Measurements from ENCODE around the gene HIP1. TPM values are rescaled to one million over a fixed set of nuclear protein-coding genes. Genes with fewer than 3 reads are reported as not detected.
"Not testable (repeated sequence)": the region's sequence is repeated elsewhere in the genome, so short reads cannot be mapped to it uniquely, and the experiment has no call there.

Gene HIP1
- total and polyA plus RNA-seq, 4 donors = 10.6 to 87.9 (median 43.3) TPM

DNA sequence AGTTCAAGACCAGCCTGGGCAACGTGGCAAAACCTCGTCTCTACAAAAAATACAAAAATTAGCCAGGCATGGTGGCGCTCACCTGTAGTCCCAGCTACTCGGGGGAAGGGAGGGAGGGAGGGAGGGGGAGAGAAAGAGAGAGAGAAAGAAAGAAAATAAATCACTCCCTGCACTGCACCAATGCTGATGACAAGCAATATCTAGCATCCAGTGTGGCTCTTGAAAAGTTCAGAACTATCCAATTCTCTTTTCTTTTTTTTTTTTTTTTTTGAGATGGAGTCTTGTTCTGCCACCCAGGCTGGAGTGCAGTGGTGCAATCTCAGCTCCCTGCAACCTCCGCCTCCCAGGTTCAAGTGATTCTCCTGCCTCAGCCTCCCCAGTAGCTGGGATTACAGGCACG, 45.1 kb downstream of the HIP1 start:
- WGBS, 2 donors = 84 to 95% methylated on average over 6 of the region's 6 CpGs
- not testable (repeated sequence) for H3K36me3 ChIP-seq (ENCODE audit: control insufficient read depth in 1 of 2, insufficient read depth in 2 of 2, low read length in 1 of 2); ATAC-seq (ENCODE audit: low FRiP score); H3K4me3 ChIP-seq (ENCODE audit: low read length in 2 of 2); H3K27ac ChIP-seq (ENCODE audit: low read depth in 1 of 2, low read length in 2 of 2); DNase-seq; H3K27me3 ChIP-seq (ENCODE audit: control insufficient read depth in 1 of 2, insufficient read depth in 2 of 2, low read length in 1 of 2); H3K9me3 ChIP-seq (ENCODE audit: control insufficient read depth, low read length); H3K4me1 ChIP-seq (ENCODE audit: control insufficient read depth in 1 of 2, insufficient read depth in 2 of 2, low read length in 2 of 2)
- intact Hi-C loops (cut with DNase I) = loop anchor here (5.0 kb wide), 1 partner anchor 36 kb away; no protein-coding TSS in a partner anchor

DNA sequence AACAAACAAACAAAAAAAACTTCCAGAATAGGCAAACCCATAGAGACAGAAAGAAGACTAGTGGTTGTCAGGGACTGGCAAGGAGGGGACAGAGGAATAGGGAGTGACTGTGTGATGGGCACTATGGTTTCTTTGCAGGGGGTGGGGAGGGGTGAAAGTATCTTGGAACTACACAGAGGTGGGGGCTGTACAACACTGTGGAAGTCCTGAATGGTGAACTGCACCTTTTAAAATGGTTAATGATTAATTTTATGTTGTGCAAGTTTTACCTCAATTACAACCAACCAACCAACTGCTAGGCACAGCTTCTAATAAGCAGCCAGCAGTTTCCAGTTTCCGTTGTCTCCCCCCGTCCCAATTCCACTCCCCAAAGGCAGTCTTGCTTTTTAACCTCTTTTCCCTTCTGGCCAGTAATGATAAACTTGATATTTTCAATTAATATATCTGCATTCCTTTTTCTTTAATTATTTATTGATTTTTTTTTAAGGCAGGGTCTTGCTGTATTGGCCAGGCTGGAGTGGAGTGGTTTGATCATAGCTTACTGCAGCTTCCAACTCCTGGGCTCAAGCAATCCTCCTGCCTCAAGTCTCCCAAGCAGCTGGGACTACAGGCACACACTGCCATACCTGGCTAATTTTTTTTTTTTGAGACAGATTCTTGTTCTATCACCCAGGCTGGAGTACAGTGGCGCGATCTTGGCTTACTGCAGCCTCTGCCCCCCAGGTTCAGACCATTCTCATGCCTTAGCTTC, 46.8 kb downstream of the HIP1 start:
- H3K27me3 ChIP-seq (ENCODE audit: control insufficient read depth in 1 of 2, insufficient read depth in 2 of 2, low read length in 1 of 2) = no peaks in the 10 kb centered on the region
- ATAC-seq (ENCODE audit: low FRiP score) (no peak), DNase-seq (no peak)
- H3K36me3 ChIP-seq (ENCODE audit: control insufficient read depth in 1 of 2, insufficient read depth in 2 of 2, low read length in 1 of 2) = no peaks in the 10 kb centered on the region
- intact Hi-C loops (cut with DNase I) = loop anchor here (5.0 kb wide), 1 partner anchor 35 kb away; no protein-coding TSS in a partner anchor
- H3K4me3 ChIP-seq (ENCODE audit: low read length in 2 of 2) = no peak overlapping the region
- 59 to 69% methylated on average over 4 of the region's 4 CpGs for WGBS, 2 donors
- no peaks in the 10 kb centered on the region for H3K9me3 ChIP-seq (ENCODE audit: control insufficient read depth, low read length)
- no peak overlapping the region for H3K27ac ChIP-seq (ENCODE audit: low read depth in 1 of 2, low read length in 2 of 2)
- H3K4me1 ChIP-seq (ENCODE audit: control insufficient read depth in 1 of 2, insufficient read depth in 2 of 2, low read length in 2 of 2) = peaks cover 2 to 3% of the 10 kb centered on the region in 2 donors

DNA sequence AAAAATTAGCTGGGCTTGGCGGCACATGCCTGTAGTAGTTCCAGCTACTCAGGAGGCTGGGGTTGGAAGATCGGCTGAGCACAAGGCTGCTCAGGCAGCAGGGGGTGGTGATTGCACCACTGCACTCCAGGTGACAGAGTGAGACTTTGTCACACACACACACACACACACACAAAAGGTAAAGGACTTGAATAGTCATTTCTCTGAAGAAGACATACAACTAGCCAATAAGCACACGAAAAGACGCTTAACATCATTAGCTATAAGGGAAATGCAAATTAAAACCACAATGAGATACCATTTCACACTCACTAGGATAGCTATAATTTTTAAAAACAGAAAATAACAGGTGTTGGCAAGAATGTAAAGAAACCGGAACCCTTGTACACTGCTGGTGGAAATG, 48.6 kb downstream of the HIP1 start:
- ATAC-seq (ENCODE audit: low FRiP score) = no peak

GRCh38 chr7:75689246-75690099, 49.3 kb downstream of the HIP1 start:
- Histone ChIP-seq H3K9me3 (ENCODE audit: control insufficient read depth, low read length) (no peaks in the 10 kb centered on the region), H3K27ac (ENCODE audit: low read depth in 1 of 2, low read length in 2 of 2) (no peak overlapping the region), H3K27me3 (ENCODE audit: control insufficient read depth in 1 of 2, insufficient read depth in 2 of 2, low read length in 1 of 2) (no peaks in the 10 kb centered on the region), H3K4me3 (ENCODE audit: low read length in 2 of 2) (no peak overlapping the region), H3K4me1 (ENCODE audit: control insufficient read depth in 1 of 2, insufficient read depth in 2 of 2, low read length in 2 of 2) (peaks cover 0 to under 1% of the 10 kb centered on the region in 2 donors), H3K36me3 (ENCODE audit: control insufficient read depth in 1 of 2, insufficient read depth in 2 of 2, low read length in 1 of 2) (no peaks in the 10 kb centered on the region)
- DNase-seq (no peak), ATAC-seq (ENCODE audit: low FRiP score) (no peak)
- intact Hi-C loops (cut with DNase I) = loop anchor here (5.0 kb wide), 1 partner anchor 32 kb away; no protein-coding TSS in a partner anchor
- 96 to 97% methylated on average over 20 of the region's 20 CpGs for WGBS, 2 donors

More for the DNA sequence above, 48.6 kb downstream of the HIP1 start:
- Histone ChIP-seq H3K4me1 (ENCODE audit: control insufficient read depth in 1 of 2, insufficient read depth in 2 of 2, low read length in 2 of 2) (peaks cover under 1 to 2% of the 10 kb centered on the region in 2 donors), H3K36me3 (ENCODE audit: control insufficient read depth in 1 of 2, insufficient read depth in 2 of 2, low read length in 1 of 2) (no peaks in the 10 kb centered on the region), H3K9me3 (ENCODE audit: control insufficient read depth, low read length) (no peaks in the 10 kb centered on the region), H3K4me3 (ENCODE audit: low read length in 2 of 2) (no peak overlapping the region), H3K27me3 (ENCODE audit: control insufficient read depth in 1 of 2, insufficient read depth in 2 of 2, low read length in 1 of 2) (no peaks in the 10 kb centered on the region), H3K27ac (ENCODE audit: low read depth in 1 of 2, low read length in 2 of 2) (no peak overlapping the region)
- WGBS, 2 donors = 96 to 98% methylated on average over 5 of the region's 5 CpGs
- intact Hi-C loops (cut with DNase I) = loop anchor here (5.0 kb wide), 1 partner anchor 33 kb away; no protein-coding TSS in a partner anchor
- no peak for DNase-seq

DNA sequence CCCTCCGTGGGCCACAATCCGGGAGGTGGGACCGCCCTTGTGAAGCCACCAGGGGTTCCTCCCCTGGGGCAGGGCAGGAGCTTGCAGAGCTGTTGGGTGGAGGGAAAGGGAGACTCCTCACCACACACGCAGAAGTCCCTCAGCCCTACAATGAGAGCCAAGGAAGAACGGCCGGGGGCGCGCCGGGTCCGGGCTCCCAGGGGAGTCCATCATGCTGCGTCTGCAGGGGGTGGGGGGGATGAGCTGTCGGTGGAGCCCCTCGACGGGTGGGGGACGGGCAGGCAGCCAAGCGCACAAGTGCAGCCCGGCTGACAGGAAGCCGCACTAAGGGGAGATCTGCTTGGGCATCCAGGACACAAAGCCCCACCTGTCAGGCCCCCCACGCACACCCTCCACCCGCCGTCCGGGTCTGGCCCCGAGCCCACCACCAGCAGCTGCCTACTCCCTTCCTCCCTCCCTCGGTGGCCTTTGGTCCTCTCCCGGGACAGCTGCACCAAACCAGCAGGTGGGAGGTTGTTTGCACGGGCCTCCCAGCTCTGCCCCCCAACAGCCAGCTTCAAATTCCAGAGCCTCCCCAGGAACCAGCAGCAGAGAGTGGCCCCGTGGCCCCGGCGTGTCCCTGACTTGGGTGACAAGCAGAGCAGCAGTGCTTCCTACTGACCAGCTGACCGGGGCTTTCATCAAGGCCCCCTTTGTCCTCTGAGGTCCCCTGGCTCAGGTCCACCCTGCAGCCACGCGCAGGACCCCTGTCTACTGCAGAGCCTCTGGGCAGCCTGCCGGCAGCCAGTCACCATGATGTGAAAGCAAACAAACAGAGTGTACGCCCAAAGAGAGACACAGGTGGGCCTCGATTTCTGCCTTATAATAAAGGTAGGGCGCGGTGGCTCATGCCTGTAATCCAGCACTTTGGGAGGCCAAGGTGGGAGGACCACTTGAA, 50.3 kb downstream of the HIP1 start:
- Histone ChIP-seq H3K4me1 (ENCODE audit: control insufficient read depth in 1 of 2, insufficient read depth in 2 of 2, low read length in 2 of 2) (no peaks in the 10 kb centered on the region), H3K27ac (ENCODE audit: low read depth in 1 of 2, low read length in 2 of 2) (no peak overlapping the region), H3K27me3 (ENCODE audit: control insufficient read depth in 1 of 2, insufficient read depth in 2 of 2, low read length in 1 of 2) (no peaks in the 10 kb centered on the region), H3K36me3 (ENCODE audit: control insufficient read depth in 1 of 2, insufficient read depth in 2 of 2, low read length in 1 of 2) (no peaks in the 10 kb centered on the region), H3K4me3 (ENCODE audit: low read length in 2 of 2) (no peak overlapping the region), H3K9me3 (ENCODE audit: control insufficient read depth, low read length) (no peaks in the 10 kb centered on the region)
- 45 to 55% methylated on average over 32 to 37 of the region's 37 CpGs for WGBS, 2 donors
- ATAC-seq (ENCODE audit: low FRiP score) (peak; percentile 30), DNase-seq (no peak)
- intact Hi-C loops (cut with DNase I) = no loop called here

DNA sequence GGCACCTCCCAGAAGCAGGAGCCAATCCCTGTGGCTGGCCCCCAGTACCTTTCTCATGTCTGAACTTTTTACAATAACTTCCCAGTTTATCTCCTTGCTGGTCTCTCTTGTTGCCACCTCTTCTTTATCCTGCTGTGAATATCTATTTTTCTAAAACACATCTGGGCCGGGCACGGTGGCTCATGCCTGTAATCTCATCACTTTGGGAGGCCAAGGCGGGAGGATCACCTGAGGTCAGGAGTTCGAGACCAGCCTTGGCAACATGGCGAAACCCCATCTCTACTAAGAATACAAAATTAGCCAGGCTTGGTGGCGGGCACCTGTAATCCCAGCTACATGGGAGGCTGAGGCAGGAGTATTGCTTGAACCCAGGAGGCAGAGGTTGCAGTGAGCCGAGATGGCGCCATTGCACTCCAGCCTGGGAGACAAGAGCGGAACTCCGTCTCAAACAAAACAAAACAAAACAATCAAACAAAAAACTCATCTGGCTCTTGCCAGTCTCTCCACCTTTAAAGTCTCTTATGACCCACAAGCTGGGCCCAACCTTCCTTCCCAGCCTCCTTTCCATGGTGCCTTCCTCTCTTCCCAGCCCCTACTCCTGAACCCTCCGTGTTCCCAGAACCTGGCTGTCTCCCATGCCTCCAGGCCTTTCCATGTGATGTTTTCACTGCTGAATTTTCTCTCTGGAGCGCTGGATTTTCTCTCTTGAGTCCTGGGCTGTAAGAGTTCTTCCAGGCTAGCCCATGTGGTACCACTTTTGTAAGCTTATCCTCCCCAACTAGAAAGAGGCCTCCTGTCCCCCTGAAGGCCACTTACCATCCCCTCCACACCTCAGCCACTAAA, 51.3 kb downstream of the HIP1 start:
- ATAC-seq (ENCODE audit: low FRiP score) = no peak
- Histone ChIP-seq H3K36me3 (ENCODE audit: control insufficient read depth in 1 of 2, insufficient read depth in 2 of 2, low read length in 1 of 2) (no peaks in the 10 kb centered on the region), H3K27ac (ENCODE audit: low read depth in 1 of 2, low read length in 2 of 2) (no peak overlapping the region), H3K9me3 (ENCODE audit: control insufficient read depth, low read length) (no peaks in the 10 kb centered on the region), H3K27me3 (ENCODE audit: control insufficient read depth in 1 of 2, insufficient read depth in 2 of 2, low read length in 1 of 2) (no peaks in the 10 kb centered on the region), H3K4me3 (ENCODE audit: low read length in 2 of 2) (no peak overlapping the region), H3K4me1 (ENCODE audit: control insufficient read depth in 1 of 2, insufficient read depth in 2 of 2, low read length in 2 of 2) (no peaks in the 10 kb centered on the region)
- intact Hi-C loops (cut with DNase I) = no loop called here
- WGBS, 2 donors = 86% methylated on average over 12 of the region's 12 CpGs
- no peak for DNase-seq

DNA sequence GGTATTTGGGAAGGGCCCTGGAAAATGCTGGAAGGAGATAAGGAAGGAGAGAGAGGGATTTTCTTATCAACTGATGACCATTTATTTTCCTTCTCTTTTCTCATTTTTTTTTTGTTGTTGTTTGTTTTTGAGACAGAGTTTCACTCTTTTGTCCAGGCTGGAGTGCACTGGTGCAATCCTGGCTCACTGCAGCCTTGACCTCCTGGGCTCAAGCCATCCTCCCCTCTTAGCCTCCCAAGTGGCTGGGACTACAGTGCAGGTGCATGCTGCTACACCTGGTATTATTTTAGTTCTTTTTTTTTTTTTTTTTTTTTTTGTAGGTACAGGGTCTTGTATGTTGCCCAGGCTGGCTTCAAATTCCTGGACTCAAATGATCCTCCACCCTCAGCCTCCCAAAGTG, 52.2 kb downstream of the HIP1 start:
- ATAC-seq (ENCODE audit: low FRiP score) (no peak), DNase-seq (no peak)
- intact Hi-C loops (cut with DNase I) = no loop called here
- no peak overlapping the region for H3K27ac ChIP-seq (ENCODE audit: low read depth in 1 of 2, low read length in 2 of 2)
- H3K4me3 ChIP-seq (ENCODE audit: low read length in 2 of 2) = no peak overlapping the region
- H3K4me1 ChIP-seq (ENCODE audit: control insufficient read depth in 1 of 2, insufficient read depth in 2 of 2, low read length in 2 of 2) = no peaks in the 10 kb centered on the region
- H3K27me3 ChIP-seq (ENCODE audit: control insufficient read depth in 1 of 2, insufficient read depth in 2 of 2, low read length in 1 of 2) = no peaks in the 10 kb centered on the region
- no peaks in the 10 kb centered on the region for H3K36me3 ChIP-seq (ENCODE audit: control insufficient read depth in 1 of 2, insufficient read depth in 2 of 2, low read length in 1 of 2)
- no peaks in the 10 kb centered on the region for H3K9me3 ChIP-seq (ENCODE audit: control insufficient read depth, low read length)

Data from aorta (tissue), 5 donors.